Gastrocnemius medialis (tissue), 4 donors: Measurements from ENCODE around the gene FRMD6. TPM values are rescaled to one million over a fixed set of nuclear protein-coding genes. Genes with fewer than 3 reads are reported as not detected.

Experiments
- ATAC-seq, 2 donors: fragments of 150-250 bp; one replicate each; pipeline ENCODE4 v1.9.1; 2016
- DNase-seq, 2 donors: peaks; one replicate each; pipeline ENCODE4 v3.0.0-alpha.2; 2019
- H3K27ac ChIP-seq, 4 donors: fragments of 200-600 bp; sonication (generic); 1 replicate in 1 of 4; 2 replicates in 3 of 4; pipeline ENCODE4 v1.5.1; 2016 to 2018; ENCODE audit warnings: mild to moderate bottlenecking in 2 of 4, moderate library complexity in 1 of 4
- H3K27me3 ChIP-seq, 3 donors: fragments of 200-600 bp; sonication (generic) in 2 of 3; 1 replicate in 1 of 3; 2 replicates in 2 of 3; pipeline versions ENCODE4 v1.5.1 to v1.6.0; 2016 to 2019; ENCODE audit warnings: mild to moderate bottlenecking in 1 of 3, moderate library complexity in 1 of 3
- H3K36me3 ChIP-seq, 2 donors: fragments of 200-600 bp; sonication (generic) in 1 of 2; one replicate each; pipeline ENCODE4 v1.5.1; 2017 to 2018
- H3K4me1 ChIP-seq, 2 donors: fragments of 200-600 bp; sonication (generic) in 1 of 2; one replicate each; pipeline ENCODE4 v1.5.1; 2016 to 2017; ENCODE audit warnings: mild to moderate bottlenecking in 2 of 2
- H3K4me3 ChIP-seq, 4 donors: fragments of 200-600 bp; sonication (generic) in 3 of 4; 1 replicate in 1 of 4; 2 replicates in 3 of 4; pipeline ENCODE4 v1.5.1; 2016 to 2019; ENCODE audit warnings: mild to moderate bottlenecking in 2 of 4
- H3K9me3 ChIP-seq, 3 donors: fragments of 200-600 bp; sonication (generic) in 2 of 3; 1 replicate in 1 of 3; 2 replicates in 2 of 3; pipeline ENCODE4 v1.5.1; 2016 to 2019
- POLR2A ChIP-seq, 2 donors: fragments of 450-650 bp; IDR thresholded peaks; one replicate each; pipeline ENCODE4 v1.6.1; 2017; ENCODE audit warnings: antibody characterized with exemption in 2 of 2, mild to moderate bottlenecking in 2 of 2, moderate library complexity in 2 of 2
- in situ Hi-C, 4 donors: fragments of 200-750 bp; cut with MboI; loops; one replicate each; pipeline versions ENCODE4 v1.15.0 to v1.8.0; 2017; ENCODE audit warnings: low sequenced_read_pairs in 4 of 4
- intact Hi-C: fragments of 100-400 bp; cut with DNase I; formaldehyde crosslinking; loops from one replicate; pipeline ENCODE4 v1.15.1; 2023; ENCODE audit warnings: low total_unique reads
- total RNA-seq, 4 donors: library from RNA; depleted of rRNA; stranded (reverse); fragments of >200 nt; gene quantifications; one replicate each; pipeline versions ENCODE4 v1.1.0 to v1.2.3, GENCODE V29; 2016
- TF ChIP-seq, protein P1 (sequence below), 5 experiments: fragments of 450-650 bp in 3 of 5; fragments of 200-600 bp in 2 of 5; sonication (generic) in 2 of 5; IDR thresholded peaks in 4 of 5; conservative IDR thresholded peaks in 1 of 5; 1 replicate in 4 of 5; 2 replicates in 1 of 5; pipeline ENCODE4 v1.5.1; 2016 to 2019; ENCODE audit warnings: antibody characterized with exemption in 5 of 5, mild to moderate bottlenecking in 3 of 5, moderate library complexity in 3 of 5

Gene FRMD6
- total RNA-seq, 4 donors from 2014 or later, result 6.7 to 15.9 (median 13.0) TPM

- Histone ChIP-seq H3K4me1 (peaks cover 0 to 18% of the 10 kb centered on the region in 2 donors), H3K27ac (no peak overlapping the region), H3K9me3 (no peaks in the 10 kb centered on the region), H3K36me3 (peaks cover 0 to 20% of the 10 kb centered on the region in 2 donors), H3K27me3 (no peaks in the 10 kb centered on the region), H3K4me3 (no peak overlapping the region)
- ATAC-seq (no peak), DNase-seq (no peak)
- no peak for TF ChIP-seq POLR2A (IDR thresholded peaks at IDR 0.05)
- TF ChIP-seq, protein P1, sequence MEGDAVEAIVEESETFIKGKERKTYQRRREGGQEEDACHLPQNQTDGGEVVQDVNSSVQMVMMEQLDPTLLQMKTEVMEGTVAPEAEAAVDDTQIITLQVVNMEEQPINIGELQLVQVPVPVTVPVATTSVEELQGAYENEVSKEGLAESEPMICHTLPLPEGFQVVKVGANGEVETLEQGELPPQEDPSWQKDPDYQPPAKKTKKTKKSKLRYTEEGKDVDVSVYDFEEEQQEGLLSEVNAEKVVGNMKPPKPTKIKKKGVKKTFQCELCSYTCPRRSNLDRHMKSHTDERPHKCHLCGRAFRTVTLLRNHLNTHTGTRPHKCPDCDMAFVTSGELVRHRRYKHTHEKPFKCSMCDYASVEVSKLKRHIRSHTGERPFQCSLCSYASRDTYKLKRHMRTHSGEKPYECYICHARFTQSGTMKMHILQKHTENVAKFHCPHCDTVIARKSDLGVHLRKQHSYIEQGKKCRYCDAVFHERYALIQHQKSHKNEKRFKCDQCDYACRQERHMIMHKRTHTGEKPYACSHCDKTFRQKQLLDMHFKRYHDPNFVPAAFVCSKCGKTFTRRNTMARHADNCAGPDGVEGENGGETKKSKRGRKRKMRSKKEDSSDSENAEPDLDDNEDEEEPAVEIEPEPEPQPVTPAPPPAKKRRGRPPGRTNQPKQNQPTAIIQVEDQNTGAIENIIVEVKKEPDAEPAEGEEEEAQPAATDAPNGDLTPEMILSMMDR (IDR thresholded peaks at IDR 0.05 in 4 of 5, conservative IDR thresholded peaks at IDR 0.05 in 1 of 5), result no peak
- in situ Hi-C loops, result no loop called here
- intact Hi-C loops, result loop anchor here (5.0 kb wide), 1 partner anchor 438 kb away; no protein-coding TSS in a partner anchor
Measured at GRCh38 chr14:51719955-51720354, 68.2 kb downstream of the FRMD6 start.

DNA sequence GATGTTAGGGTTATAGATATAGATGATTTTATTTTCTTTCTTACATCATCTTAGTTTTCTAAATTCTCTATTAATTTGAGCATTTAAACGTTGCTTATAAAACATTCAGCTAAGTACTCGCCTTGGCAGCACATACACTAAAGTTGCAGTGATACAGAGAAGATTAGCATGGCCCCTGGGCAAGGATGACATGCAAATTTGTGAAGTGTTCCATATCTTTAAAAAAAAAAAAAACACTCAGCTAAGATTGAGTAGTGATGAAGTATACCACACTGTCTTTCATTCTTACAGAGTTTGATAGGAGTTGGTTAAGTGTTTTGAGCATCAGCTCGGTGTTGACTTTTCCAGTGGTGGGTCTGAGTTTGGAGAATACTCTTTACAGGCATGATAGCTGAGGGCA is 72.3 kb downstream of the FRMD6 start:
- intact Hi-C loops (no loop called here), in situ Hi-C loops (no loop called here)
- no peak overlapping the region for H3K4me3 ChIP-seq
- H3K27me3 ChIP-seq, result no peaks in the 10 kb centered on the region
- H3K4me1 ChIP-seq, result no peaks in the 10 kb centered on the region
- no peak for ATAC-seq
- peaks cover 0 to 33% of the 10 kb centered on the region in 2 donors for H3K36me3 ChIP-seq
- TF ChIP-seq POLR2A (IDR thresholded peaks at IDR 0.05), result no peak
- TF ChIP-seq, protein P1 (IDR thresholded peaks at IDR 0.05 in 4 of 5, conservative IDR thresholded peaks at IDR 0.05 in 1 of 5), result no peak
- H3K9me3 ChIP-seq, result no peaks in the 10 kb centered on the region
- DNase-seq, result no peak
- peak overlapping the region in 3 of 4 donors; percentile 53 to 54 (median 54) for H3K27ac ChIP-seq

DNA sequence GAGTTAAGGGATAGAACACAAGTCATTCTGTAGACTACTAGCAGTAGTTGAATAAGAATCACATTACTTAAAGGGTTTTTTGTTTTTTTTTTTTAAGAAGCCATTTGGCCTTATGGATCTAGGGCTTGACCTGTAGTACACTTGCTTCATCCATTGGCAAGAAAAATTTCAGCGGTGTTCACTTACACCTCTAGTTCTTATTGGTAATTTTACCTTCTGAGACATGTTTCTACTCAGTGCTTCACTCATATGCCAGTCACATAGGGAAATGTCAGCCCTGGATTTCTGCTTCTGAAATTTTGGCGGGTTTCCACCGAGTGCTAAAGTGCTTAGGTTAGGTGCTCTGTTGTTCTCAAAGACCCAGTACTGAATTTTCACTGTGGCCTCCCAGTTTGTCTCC is 72.9 kb downstream of the FRMD6 start:
- intact Hi-C loops, result no loop called here
- DNase-seq (no peak), ATAC-seq (peak; percentile 58 to 91)
- H3K27me3 ChIP-seq, result no peaks in the 10 kb centered on the region
- in situ Hi-C loops, result no loop called here
- no peaks in the 10 kb centered on the region for H3K4me1 ChIP-seq
- H3K36me3 ChIP-seq, result peaks cover 0 to 34% of the 10 kb centered on the region in 2 donors
- no peak overlapping the region for H3K4me3 ChIP-seq
- H3K27ac ChIP-seq, result peak overlapping the region in 3 of 4 donors; percentile 53 to 54 (median 54)
- TF ChIP-seq, protein P1 (IDR thresholded peaks at IDR 0.05 in 4 of 5, conservative IDR thresholded peaks at IDR 0.05 in 1 of 5), result no peak
- TF ChIP-seq POLR2A (IDR thresholded peaks at IDR 0.05), result no peak
- H3K9me3 ChIP-seq, result no peaks in the 10 kb centered on the region

DNA sequence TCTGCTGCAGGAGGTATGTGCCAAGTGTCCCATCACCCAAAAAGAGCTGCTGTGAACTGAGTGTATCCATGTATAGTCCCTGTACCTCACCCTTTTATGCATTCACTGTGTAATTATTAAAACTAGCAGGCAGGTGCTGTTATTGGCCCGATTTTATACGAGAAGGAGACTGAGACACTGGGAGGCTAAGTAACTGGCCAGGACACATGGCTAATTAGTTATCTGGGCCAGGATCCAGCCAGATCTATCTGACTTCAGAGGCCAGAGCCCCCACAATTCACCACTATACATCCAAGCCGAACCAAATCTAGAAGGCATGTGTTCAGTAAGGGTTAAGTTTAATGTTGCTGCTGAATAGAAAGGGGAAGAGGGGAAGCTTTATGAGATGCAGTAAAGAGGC is 73.4 kb downstream of the FRMD6 start:
- peak overlapping the region in 3 of 4 donors; percentile 53 to 54 (median 54) for H3K27ac ChIP-seq
- in situ Hi-C loops (no loop called here), intact Hi-C loops (no loop called here)
- TF ChIP-seq, protein P1 (IDR thresholded peaks at IDR 0.05 in 4 of 5, conservative IDR thresholded peaks at IDR 0.05 in 1 of 5), result no peak
- no peak for TF ChIP-seq POLR2A (IDR thresholded peaks at IDR 0.05)
- H3K27me3 ChIP-seq, result no peaks in the 10 kb centered on the region
- ATAC-seq (peak; percentile 19 to 28), DNase-seq (no peak)
- peaks cover 0 to 30% of the 10 kb centered on the region in 2 donors for H3K36me3 ChIP-seq
- no peaks in the 10 kb centered on the region for H3K9me3 ChIP-seq
- H3K4me3 ChIP-seq, result no peak overlapping the region
- H3K4me1 ChIP-seq, result no peaks in the 10 kb centered on the region
